Right kidney (tissue), 1 donor: ENCODE data around the gene ABCA7.

ENCODE experiments used
- DNase-seq: peaks from one replicate; pipeline ENCODE4 v3.0.0-alpha.2; 2016

ABCA7 gene

GRCh38 chr19:1088416-1089010 lies 48.6 kb downstream of the ABCA7 start:
- no peak for DNase-seq

DNA sequence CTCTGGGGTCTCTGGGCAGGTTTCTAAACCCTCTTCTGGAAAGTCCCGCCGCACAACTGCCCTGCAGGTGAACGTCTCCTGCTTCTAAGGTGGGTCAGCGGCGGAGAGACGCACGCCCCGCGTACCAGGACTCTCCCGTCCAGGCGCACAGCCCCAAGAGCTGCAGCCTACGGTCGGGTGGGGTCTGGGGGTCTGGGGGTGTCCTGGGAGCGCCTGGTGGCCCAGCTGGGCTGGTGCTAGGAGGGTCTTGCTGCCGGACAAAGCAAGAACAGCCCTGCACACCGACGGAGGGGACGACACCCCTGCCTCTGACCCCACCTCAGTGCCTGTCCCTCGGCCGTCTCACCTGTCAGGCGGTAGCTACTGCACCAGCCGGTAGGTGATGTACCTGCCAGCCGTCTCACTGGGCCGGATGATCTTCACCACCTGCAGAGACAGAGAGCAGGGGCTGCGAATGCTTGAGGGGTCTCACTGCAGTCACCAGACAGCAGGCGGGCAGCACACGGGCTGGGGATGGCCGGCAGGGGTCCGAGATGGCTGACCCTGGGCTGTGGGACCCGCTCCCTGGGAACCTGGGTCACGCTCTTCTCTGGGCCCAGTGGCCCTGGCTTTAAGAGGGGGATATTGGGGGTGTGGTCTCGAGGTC lies 49.3 kb downstream of the ABCA7 start:
- no peak for DNase-seq

GRCh38 chr19:1089891-1090290 lies 50.0 kb downstream of the ABCA7 start:
- no peak for DNase-seq

DNA sequence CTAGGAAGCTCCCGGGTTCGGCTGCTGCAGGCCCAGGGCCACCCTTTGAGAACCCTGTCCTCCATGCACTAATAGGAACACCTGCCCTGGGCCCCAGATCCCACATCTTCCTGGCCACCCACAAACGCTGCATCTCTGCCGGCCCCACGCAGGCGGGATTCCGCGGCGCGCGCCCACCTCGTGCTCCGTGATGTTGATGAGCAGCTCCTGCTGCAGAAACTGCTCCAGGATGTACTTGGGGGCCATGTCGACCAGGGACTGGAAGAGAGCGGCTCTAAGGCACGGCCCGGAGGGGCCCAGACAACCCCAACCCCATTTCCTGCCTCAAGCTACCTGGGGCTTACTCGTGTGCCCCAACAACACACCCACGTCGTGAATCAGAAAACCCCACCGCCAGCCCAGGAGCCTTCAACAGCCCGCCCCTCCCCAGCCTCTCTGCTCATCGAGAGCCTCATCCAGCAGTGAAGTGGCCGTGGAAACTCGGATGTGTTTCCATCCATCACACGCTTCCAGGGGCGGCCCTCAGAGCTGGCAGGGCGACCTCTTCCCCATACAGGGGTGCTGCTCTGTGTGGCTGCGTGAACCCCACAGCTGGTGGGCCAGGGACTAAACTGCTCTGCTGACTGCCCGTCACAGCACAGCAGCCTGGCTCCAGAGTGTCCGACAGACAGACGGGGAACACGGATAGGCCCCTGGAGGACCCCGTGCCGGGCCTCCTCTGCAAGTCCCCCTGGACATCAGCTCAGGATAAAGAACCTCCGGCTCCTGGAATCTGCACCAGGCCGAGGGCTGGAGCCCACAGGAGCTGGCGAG lies 51.0 kb downstream of the ABCA7 start:
- DNase-seq = no peak

DNA sequence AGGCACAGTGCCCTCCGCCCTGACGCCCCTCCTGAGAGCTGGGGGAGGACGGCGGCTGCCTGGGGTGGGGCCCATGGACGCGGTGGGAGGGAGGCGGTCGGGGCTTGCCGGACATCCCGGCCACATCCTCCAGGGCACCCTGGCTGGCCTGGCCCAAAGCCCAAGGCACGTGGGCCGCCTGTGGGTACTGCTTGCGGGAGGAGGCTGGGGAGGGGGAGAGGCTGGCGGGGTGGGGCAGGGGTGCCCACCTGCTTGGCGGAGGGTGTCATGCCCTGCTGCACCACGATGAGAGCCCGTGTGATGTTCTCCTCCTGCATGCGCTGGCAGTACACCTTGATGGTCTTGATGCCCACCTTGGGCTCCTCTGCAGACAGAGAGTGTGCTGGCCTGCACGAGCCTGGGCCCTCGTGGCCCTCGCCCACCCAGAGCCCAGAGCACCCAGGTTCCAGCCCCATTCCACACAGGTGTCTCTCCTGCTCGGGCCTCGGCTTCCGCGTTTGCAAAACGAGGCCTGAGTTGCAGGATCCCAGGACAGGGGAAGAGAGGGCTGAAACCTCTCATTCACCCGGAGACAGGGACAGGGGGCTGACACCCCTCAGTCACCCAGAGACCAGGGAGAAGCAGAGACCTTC lies 51.8 kb downstream of the ABCA7 start:
- no peak for DNase-seq

DNA sequence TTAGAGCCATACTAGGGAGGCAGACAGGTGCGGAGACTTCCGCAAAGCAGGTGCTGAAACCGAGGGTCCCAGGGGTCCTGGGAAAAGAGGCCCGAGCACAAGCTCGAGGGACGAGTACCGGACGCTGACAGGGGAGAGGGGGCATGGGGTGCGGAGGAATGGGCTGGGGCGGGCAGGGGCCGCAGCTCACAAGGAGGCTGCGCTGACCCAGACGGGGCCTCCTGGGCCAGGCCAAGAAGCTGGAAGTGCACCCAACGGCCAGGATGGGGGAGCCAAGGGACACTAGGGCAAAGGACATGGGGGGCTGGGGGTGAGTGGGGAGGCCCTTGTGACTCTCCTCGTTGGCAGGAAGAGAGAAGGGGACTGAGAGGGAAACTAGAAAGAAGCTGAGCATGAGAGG lies 53.4 kb downstream of the ABCA7 start:
- DNase-seq = no peak

GRCh38 chr19:1093811-1094553 lies 54.1 kb downstream of the ABCA7 start:
- DNase-seq = no peak

- DNase-seq = no peak
Observed at GRCh38 chr19:1094655-1094977, 54.7 kb downstream of the ABCA7 start.

GRCh38 chr19:1094978-1095701 lies 55.2 kb downstream of the ABCA7 start, which contains the start of gene POLR2E:
TSS of gene POLR2E (minus strand) at chr19:1095375. CDS start at chr19:1095315, 60 bp downstream.
- DNase-seq = peak; percentile 93

DNA sequence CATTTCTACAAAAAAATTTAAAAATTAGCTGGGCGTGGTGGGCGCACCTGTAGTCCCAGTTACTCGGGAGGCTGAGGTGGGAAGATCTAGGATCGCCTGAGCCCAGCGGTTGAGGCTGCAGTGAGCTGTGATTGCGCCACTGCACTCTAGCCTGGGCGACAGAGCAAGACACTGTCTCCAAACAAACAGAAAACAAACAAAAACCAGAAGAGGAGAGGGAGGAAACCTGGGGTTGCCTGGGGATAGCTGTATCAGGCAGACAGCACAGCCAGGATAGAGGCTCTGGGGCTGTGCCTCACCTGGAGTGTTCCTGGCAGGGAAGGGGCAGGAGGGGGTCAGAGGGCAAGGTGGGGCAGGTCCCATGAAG lies 57.9 kb downstream of the ABCA7 start:
- DNase-seq = no peak

GRCh38 chr19:1098177-1099051 lies 58.5 kb downstream of the ABCA7 start:
- no peak for DNase-seq

- peak; percentile 42 for DNase-seq
Observed at GRCh38 chr19:1101337-1101698, 61.4 kb downstream of the ABCA7 start.

DNA sequence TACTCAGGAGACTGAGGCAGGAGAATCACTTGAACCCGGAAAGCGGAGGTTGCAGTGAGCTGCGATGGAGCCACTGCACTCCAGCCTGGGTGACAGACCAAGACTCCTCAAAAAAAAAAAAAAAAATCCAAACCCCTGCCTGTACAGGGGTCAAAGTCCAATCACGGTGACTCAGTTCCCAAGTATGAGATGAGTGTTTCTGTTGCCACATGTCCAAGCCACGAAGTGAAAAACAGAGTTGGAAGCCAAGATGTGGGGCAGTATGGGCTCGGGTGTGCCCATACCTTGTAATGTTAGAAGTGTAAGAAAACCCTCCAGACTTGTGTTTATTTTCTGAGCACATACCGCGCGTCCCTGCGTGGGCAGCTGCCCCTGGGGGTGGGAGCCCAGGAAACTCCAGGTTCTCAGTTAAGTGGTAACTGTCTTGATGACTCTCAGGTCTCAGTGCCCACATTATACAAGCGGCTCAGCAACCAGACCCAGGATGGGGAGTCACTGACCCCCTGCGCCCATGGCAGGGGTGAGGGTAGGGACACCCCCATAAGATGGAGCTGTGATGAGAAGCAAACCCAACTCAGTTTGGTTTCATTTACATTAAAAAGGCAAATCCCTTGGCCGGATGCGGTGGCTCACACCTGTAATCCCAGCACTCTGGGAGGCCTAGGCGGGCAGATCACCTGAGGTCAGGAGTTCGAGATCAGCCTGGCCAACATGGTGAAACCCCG lies 62.7 kb downstream of the ABCA7 start:
- DNase-seq = no peak

GRCh38 chr19:1103132-1103707 lies 63.3 kb downstream of the ABCA7 start:
- no peak for DNase-seq

DNA sequence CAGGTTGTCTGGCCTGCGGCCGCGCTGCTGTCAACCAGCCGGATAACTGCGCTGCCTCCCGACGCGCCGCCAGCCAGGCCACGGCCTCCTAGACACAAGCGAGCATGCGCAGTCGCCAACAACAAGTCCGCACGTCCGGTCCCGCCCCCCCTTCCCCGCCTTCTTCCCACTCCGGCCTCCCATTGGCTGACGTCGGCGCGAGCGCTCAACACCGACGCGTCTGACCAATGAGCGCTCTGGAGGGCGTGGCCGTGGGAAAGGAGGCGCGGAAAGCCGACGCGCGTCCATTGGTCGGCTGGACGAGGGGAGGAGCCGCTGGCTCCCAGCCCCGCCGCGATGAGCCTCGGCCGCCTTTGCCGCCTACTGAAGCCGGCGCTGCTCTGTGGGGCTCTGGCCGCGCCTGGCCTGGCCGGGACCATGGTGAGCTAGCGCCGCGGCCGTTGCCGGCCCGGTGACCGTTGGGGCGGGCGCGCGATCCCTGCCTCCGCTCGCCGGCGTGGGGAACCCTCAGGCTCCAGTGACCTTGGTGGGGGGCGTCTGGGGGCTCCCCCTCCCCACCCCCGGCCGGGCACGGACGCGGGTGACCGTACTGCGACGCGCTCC lies 63.9 kb downstream of the ABCA7 start, which contains the start of gene GPX4:
Gene GPX4 (plus strand): TSS at position 287 of the 603 bp plus-strand sequence. CDS start 50 bp downstream, at position 337.
- peak; percentile 96 for DNase-seq

DNA sequence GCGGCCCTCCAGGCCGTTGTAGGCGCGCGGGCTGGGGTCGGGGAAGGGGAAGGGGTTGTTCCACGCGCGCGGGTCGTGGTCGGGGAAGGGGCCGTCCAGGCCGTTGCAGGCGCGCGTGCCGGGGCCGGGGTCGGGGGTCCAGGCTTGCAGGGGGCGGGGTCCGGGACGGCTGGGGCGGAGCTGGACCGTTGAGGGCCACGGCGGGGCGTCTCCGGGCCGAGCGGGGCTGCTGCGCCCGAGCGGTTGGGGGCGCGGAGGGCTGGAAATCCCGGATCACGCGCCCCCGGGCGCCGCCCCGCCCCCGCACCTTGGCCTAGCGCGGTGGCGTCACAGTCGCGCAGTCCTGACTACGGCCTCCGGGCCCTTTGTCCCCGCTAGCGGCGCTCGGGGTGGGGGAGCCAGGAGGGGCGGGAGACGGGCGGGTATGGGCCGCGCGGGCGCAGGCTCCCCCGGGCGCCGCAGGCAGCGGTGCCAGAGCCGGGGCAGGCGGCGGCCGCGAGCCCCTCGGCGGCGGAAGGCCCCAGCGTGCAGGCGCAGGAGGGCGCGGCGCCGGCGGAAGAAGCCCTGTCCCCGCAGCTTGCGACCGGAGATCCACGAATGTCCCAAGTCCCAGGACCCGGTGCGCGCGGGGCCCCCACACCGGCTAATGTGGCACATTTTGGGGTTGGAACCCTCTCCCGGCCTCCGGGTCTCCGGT lies 64.6 kb downstream of the ABCA7 start:
- peak; percentile 81 for DNase-seq

DNA sequence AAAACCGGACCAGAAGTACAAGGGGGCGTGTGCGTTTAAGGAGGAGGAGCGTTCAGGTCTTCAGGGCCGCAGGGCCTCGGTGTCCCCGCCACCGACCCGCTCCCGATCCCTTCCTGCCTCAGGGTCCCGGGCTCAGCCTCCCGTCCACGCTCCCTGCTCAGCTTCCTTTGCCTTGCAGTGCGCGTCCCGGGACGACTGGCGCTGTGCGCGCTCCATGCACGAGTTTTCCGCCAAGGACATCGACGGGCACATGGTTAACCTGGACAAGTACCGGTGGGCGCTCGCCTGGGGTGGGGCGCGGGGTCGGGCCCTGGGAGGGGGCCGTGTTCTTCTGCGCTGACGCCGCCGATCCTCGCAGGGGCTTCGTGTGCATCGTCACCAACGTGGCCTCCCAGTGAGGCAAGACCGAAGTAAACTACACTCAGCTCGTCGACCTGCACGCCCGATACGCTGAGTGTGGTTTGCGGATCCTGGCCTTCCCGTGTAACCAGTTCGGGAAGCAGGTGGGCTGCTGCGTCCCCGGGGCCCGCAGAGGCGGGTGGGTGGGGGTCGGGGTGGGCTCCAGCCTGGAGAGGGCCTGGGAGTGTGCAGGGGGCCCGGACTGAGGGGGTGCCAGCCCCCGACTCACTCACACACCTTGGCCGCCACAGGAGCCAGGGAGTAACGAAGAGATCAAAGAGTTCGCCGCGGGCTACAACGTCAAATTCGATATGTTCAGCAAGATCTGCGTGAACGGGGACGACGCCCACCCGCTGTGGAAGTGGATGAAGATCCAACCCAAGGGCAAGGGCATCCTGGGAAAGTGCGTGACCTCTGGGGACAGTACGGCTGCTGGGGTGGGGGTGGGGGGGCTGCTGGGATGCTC lies 65.3 kb downstream of the ABCA7 start:
- DNase-seq = no peak
